ENCODE results near the gene MCF2L.

Gene MCF2L

DNA sequence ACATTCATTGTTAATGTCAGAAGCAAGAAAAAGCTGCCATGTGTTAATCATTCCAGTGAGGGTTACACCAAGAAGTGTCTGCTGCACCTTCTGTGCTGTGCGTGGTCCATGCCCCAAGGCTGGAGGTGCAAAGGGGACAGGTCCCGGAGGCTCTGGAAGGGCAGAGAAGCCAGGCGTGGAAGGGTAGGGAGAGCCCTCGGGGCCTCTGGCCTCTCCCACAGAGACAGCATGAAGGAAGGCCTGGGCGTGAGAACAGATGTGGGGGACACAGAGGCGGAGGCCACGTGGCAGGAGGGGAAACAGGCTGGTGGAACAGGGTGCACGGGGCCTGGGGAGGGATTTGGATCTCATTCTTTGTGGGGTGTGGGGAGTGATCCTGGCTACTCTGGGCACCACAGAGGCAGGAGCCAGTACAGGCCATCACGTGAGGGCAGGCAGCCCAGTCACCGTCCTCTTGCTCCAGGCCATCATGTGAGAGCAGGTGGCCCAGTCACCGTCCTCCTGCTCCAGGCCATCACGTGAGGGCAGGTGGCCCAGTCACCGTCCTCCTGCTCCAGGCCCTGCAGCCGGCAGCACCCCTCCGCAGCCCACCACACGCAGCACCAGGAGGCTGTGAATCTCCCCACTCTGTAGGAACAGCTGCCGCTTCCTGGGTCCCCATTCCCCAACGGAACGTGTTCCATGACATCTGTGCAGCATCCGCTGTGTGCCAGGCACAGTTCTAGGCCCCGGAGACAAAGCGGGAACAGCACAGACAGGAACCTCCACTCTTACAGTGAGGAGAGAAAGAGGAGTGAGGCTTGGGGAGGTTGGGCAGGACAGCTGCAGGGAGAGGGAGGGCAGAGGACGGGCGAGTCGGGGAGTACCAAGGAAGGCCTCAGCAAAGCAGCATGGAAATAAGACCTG lies 126.4 kb downstream of the MCF2L start:
- Histone ChIP-seq H3K36me3 (replicated peaks; ENCODE audit: low read depth, low read length) (no peaks in the 10 kb centered on the region), H2AFZ (ENCODE audit: low read depth, low read length) (no peak overlapping the region), H3K27me3 (ENCODE audit: low read depth, low read length) (no peaks in the 10 kb centered on the region), H3K9me3 (ENCODE audit: insufficient read depth, low read length) (no peaks in the 10 kb centered on the region), H3K9ac (ENCODE audit: low read length) (no peak overlapping the region), H4K20me1 (ENCODE audit: insufficient read depth, low read length) (no peaks in the 10 kb centered on the region), H3K4me3 (ENCODE audit: low read length) (no peak overlapping the region), H3K27ac (ENCODE audit: low read length) (no peak overlapping the region), H3K4me1 (ENCODE audit: low read length) (no peaks in the 10 kb centered on the region), H3K4me2 (ENCODE audit: low read length) (no peak overlapping the region), H3K79me2 (ENCODE audit: low read length) (no peaks in the 10 kb centered on the region)
- no peak for TF ChIP-seq EZH2phosphoT487 (IDR thresholded peaks at IDR 0.05; ENCODE audit: low read depth)
- TF ChIP-seq, protein P1, sequence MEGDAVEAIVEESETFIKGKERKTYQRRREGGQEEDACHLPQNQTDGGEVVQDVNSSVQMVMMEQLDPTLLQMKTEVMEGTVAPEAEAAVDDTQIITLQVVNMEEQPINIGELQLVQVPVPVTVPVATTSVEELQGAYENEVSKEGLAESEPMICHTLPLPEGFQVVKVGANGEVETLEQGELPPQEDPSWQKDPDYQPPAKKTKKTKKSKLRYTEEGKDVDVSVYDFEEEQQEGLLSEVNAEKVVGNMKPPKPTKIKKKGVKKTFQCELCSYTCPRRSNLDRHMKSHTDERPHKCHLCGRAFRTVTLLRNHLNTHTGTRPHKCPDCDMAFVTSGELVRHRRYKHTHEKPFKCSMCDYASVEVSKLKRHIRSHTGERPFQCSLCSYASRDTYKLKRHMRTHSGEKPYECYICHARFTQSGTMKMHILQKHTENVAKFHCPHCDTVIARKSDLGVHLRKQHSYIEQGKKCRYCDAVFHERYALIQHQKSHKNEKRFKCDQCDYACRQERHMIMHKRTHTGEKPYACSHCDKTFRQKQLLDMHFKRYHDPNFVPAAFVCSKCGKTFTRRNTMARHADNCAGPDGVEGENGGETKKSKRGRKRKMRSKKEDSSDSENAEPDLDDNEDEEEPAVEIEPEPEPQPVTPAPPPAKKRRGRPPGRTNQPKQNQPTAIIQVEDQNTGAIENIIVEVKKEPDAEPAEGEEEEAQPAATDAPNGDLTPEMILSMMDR (IDR thresholded peaks at IDR 0.05; ENCODE audit: low read depth, low read length) = no peak

DNA sequence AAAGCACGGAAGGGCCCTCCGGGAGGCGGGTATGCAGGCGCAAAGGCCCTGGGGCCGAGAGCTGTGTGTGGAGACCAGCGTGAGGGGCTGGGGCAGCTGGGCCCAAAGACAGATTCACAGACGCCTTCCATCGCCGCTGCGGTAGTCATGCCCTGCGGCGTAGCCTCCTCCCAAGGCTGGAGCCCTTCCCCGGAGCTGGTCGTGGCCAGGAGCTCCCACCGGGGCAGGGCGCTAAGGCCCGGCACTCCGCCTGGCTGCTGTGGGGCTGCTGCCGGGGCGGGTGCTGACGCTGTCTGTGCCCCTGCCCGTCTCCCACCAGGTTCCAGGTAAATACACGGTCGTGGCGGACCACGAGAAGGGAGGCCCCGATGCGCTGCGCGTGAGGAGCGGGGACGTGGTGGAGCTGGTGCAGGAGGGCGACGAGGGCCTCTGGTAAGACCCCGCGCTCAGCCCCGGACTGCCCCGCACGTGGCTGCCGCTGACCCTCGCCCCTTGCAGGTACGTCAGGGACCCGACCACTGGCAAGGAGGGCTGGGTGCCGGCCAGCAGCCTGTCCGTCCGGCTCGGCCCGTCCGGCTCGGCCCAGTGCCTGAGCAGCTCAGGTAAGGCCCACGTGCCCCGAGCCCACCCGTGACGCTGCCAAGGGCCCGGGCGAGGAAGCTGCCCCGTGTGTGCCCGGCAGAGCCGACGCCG lies 127.2 kb downstream of the MCF2L start:
- Histone ChIP-seq H3K4me1 (ENCODE audit: low read length) (no peaks in the 10 kb centered on the region), H3K27ac (ENCODE audit: low read length) (no peak overlapping the region), H3K27me3 (ENCODE audit: low read depth, low read length) (no peaks in the 10 kb centered on the region), H3K9ac (ENCODE audit: low read length) (no peak overlapping the region), H3K79me2 (ENCODE audit: low read length) (no peaks in the 10 kb centered on the region), H3K4me2 (ENCODE audit: low read length) (no peak overlapping the region), H3K4me3 (ENCODE audit: low read length) (no peak overlapping the region), H3K9me3 (ENCODE audit: insufficient read depth, low read length) (no peaks in the 10 kb centered on the region), H3K36me3 (replicated peaks; ENCODE audit: low read depth, low read length) (no peaks in the 10 kb centered on the region), H4K20me1 (ENCODE audit: insufficient read depth, low read length) (no peaks in the 10 kb centered on the region), H2AFZ (ENCODE audit: low read depth, low read length) (no peak overlapping the region)
- TF ChIP-seq, protein P1 (IDR thresholded peaks at IDR 0.05; ENCODE audit: low read depth, low read length) = no peak
- TF ChIP-seq EZH2phosphoT487 (IDR thresholded peaks at IDR 0.05; ENCODE audit: low read depth) = no peak

DNA sequence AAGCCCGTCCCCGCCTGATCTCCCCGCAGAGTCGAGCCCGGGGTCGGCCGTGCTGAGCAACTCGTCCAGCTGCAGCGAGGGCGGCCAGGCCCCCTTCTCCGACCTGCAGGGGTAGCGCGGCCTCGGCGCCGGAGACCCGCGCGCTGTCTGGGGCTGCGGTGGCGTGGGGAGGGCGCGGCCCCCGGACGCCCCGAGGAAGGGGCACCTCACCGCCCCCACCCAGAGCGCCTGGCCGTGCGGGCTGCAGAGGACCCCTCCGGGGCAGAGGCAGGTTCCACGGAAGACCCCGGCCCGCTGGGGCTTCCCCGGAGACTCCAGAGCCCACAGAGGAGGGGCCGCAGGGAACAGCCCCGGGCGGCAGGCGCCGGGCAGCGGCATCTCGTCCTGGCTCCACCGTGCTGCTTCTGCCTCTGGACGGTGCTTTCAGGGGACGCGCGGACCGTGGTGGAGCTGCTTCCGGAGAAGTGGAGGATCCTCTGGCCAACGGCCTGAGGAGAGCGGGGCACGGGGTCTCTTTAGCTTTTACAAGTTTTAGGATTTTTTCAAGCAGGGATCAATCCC lies 127.8 kb downstream of the MCF2L start:
- no peak overlapping the region for H3K9ac ChIP-seq (ENCODE audit: low read length)
- H3K4me1 ChIP-seq (ENCODE audit: low read length) = peaks cover 5% of the 10 kb centered on the region; the same call in 1 of the 2 replicates
- H3K27me3 ChIP-seq (ENCODE audit: low read depth, low read length) = no peaks in the 10 kb centered on the region
- H3K4me2 ChIP-seq (ENCODE audit: low read length) = no peak overlapping the region
- no peaks in the 10 kb centered on the region for H3K9me3 ChIP-seq (ENCODE audit: insufficient read depth, low read length)
- no peaks in the 10 kb centered on the region for H3K79me2 ChIP-seq (ENCODE audit: low read length)
- no peaks in the 10 kb centered on the region for H4K20me1 ChIP-seq (ENCODE audit: insufficient read depth, low read length)
- no peak overlapping the region for H3K27ac ChIP-seq (ENCODE audit: low read length)
- H2AFZ ChIP-seq (ENCODE audit: low read depth, low read length) = no peak overlapping the region
- H3K4me3 ChIP-seq (ENCODE audit: low read length) = no peak overlapping the region
- TF ChIP-seq, protein P1 (IDR thresholded peaks at IDR 0.05; ENCODE audit: low read depth, low read length) = no peak
- no peak for TF ChIP-seq EZH2phosphoT487 (IDR thresholded peaks at IDR 0.05; ENCODE audit: low read depth)
- no peaks in the 10 kb centered on the region for H3K36me3 ChIP-seq (replicated peaks; ENCODE audit: low read depth, low read length)

DNA sequence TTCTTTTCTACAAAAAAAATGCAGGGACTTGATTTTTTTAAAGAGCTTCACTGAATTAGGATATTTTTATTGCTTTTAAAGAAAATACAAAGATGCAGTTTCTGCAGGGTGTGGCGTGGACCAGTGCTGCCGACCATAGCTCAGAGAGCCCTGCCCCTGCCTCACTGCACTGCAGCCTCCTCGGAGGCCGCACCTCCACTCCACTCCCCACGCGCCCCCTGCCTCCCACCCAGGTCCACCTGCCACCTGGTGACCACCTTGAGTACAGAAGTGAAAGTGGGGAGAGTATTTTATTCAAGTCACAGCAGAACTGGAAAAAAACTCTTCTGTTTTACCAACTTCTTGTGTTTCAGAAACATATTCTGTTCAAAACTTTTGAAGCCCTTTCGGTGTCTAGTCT lies 128.6 kb downstream of the MCF2L start:
- TF ChIP-seq EZH2phosphoT487 (IDR thresholded peaks at IDR 0.05; ENCODE audit: low read depth) = no peak
- TF ChIP-seq, protein P1 (IDR thresholded peaks at IDR 0.05; ENCODE audit: low read depth, low read length) = no peak
- no peaks in the 10 kb centered on the region for H3K36me3 ChIP-seq (replicated peaks; ENCODE audit: low read depth, low read length)
- H2AFZ ChIP-seq (ENCODE audit: low read depth, low read length) = no peak overlapping the region
- no peak overlapping the region for H3K9ac ChIP-seq (ENCODE audit: low read length)
- no peak overlapping the region for H3K27ac ChIP-seq (ENCODE audit: low read length)
- no peak overlapping the region for H3K4me3 ChIP-seq (ENCODE audit: low read length)
- H3K4me1 ChIP-seq (ENCODE audit: low read length) = peaks cover 5% of the 10 kb centered on the region; the same call in 1 of the 2 replicates
- no peaks in the 10 kb centered on the region for H3K9me3 ChIP-seq (ENCODE audit: insufficient read depth, low read length)
- no peak overlapping the region for H3K4me2 ChIP-seq (ENCODE audit: low read length)
- no peaks in the 10 kb centered on the region for H4K20me1 ChIP-seq (ENCODE audit: insufficient read depth, low read length)
- peaks cover 1% of the 10 kb centered on the region; the same call in 1 of the 2 replicates for H3K27me3 ChIP-seq (ENCODE audit: low read depth, low read length)
- no peaks in the 10 kb centered on the region for H3K79me2 ChIP-seq (ENCODE audit: low read length)

Data from OCI-LY3 (cell line).